LNCaP clone FGC (cell line): ENCODE data around the gene TNFRSF25.

ENCODE experiments used
- DNase-seq: peaks from one replicate; pipeline ENCODE4 v3.0.0-alpha.2; 2011; ENCODE audit warnings: low read depth
- H3K4me3 ChIP-seq: 2 replicates; pipeline ENCODE4 v1.5.1; 2011; ENCODE audit warnings: mild to moderate bottlenecking, low read depth, low read length, control low read depth
- CTCF ChIP-seq: IDR thresholded peaks from 2 replicates; pipeline ENCODE4 v1.5.1; 2012; ENCODE audit warnings: mild to moderate bottlenecking; ENCODE audit not compliant: control insufficient read depth, insufficient read depth; ENCODE audit errors: extremely low read depth

Gene TNFRSF25

GRCh38 chr1:6507461-6507911 lies 41.5 kb upstream of the TNFRSF25 start:
- no peak for DNase-seq
- no peak overlapping the region for H3K4me3 ChIP-seq
- TF ChIP-seq CTCF = no peak

GRCh38 chr1:6507037-6507428 lies 41.1 kb upstream of the TNFRSF25 start:
- no peak for DNase-seq
- TF ChIP-seq CTCF = no peak
- H3K4me3 ChIP-seq = no peak overlapping the region

- no peak for TF ChIP-seq CTCF
- no peak overlapping the region for H3K4me3 ChIP-seq
- DNase-seq = no peak
Observed at GRCh38 chr1:6506210-6507036, 40.5 kb upstream of the TNFRSF25 start.

- no peak for DNase-seq
- no peak overlapping the region for H3K4me3 ChIP-seq
- TF ChIP-seq CTCF = no peak
Observed at GRCh38 chr1:6505367-6506209, 39.6 kb upstream of the TNFRSF25 start.

- no peak for TF ChIP-seq CTCF
- H3K4me3 ChIP-seq = no peak overlapping the region
- DNase-seq = no peak
Observed at GRCh38 chr1:6504887-6505286, 38.9 kb upstream of the TNFRSF25 start.

- no peak for TF ChIP-seq CTCF
- DNase-seq = no peak
- H3K4me3 ChIP-seq = no peak overlapping the region
Observed at GRCh38 chr1:6503884-6504602, 38.1 kb upstream of the TNFRSF25 start.
